ENCODE measurements around the gene RPS6KB2. TPM values are rescaled to one million over a fixed set of nuclear protein-coding genes. Genes with fewer than 3 reads are reported as not detected.

Gene RPS6KB2
- total RNA-seq, 2 donors from 2014 or later: 55.0 to 56.1 TPM

- H3K9me3 Mint-ChIP-seq: peaks cover 1 to 2% of the 10 kb centered on the region in 2 donors
- DNase-seq (peak; percentile 80 to 81), ATAC-seq (replicated peaks in 1 of 2) (peak; percentile 5 to 12)
- peak overlapping the region; percentile 87 to 96 for H3K4me3 Mint-ChIP-seq
- H3K36me3 Mint-ChIP-seq (ENCODE audit: insufficient read depth in 2 of 2): peaks cover 8 to 18% of the 10 kb centered on the region in 2 donors
- peaks cover 73% of the 10 kb centered on the region for H3K4me1 Mint-ChIP-seq (ENCODE audit: low read depth)
- H3K27ac Mint-ChIP-seq: peak overlapping the region; percentile 98
- no peaks in the 10 kb centered on the region for H3K27me3 Mint-ChIP-seq (ENCODE audit: low read depth)
Observed at GRCh38 chr11:67484847-67485311, 56.6 kb downstream of the RPS6KB2 start.

Other genes starting within 250 kb of the RPS6KB2 start
- gene GRK2, start 162.0 kb upstream of the RPS6KB2 start, total RNA-seq: 100 to 1,000 TPM; 379 to 422 TPM
- gene ANKRD13D, start 139.2 kb upstream of the RPS6KB2 start, total RNA-seq: 10 to 100 TPM; 78.5 to 90.9 TPM
- 10 to 100 TPM; 13.3 to 20.3 TPM for gene SSH3, start 125.0 kb upstream of the RPS6KB2 start, total RNA-seq
- gene POLD4, start 74.9 kb upstream of the RPS6KB2 start, total RNA-seq: 10 to 100 TPM; 68.5 to 74.1 TPM
- gene CLCF1, start 54.9 kb upstream of the RPS6KB2 start, total RNA-seq: under 1 TPM; 0.22 to 0.93 TPM
- gene RAD9A, start 36.5 kb upstream of the RPS6KB2 start, total RNA-seq: 10 to 100 TPM; 36.7 to 41.2 TPM
- gene PPP1CA, start 26.6 kb upstream of the RPS6KB2 start, total RNA-seq: 100 to 1,000 TPM; 211 to 244 TPM
- gene TBC1D10C, start 24.4 kb upstream of the RPS6KB2 start, total RNA-seq: 100 to 1,000 TPM in 1 of 2 donors, 10 to 100 TPM in 1; 93.3 to 120 TPM
- 1 to 10 TPM; 3.8 to 5.0 TPM for gene CARNS1, start 12.8 kb upstream of the RPS6KB2 start, total RNA-seq
- gene PTPRCAP, start 9.2 kb downstream of the RPS6KB2 start, total RNA-seq: 100 to 1,000 TPM in 1 of 2 donors, 10 to 100 TPM in 1; 94.5 to 119 TPM
- gene CORO1B, start 15.0 kb downstream of the RPS6KB2 start, total RNA-seq: 10 to 100 TPM; 58.2 to 91.9 TPM
- not detected for gene GPR152, start 24.2 kb downstream of the RPS6KB2 start, total RNA-seq
- 10 to 100 TPM in 1 of 2 donors, 1 to 10 TPM in 1; 8.9 to 10.4 TPM for gene CABP4, start 26.9 kb downstream of the RPS6KB2 start, total RNA-seq
- 10 to 100 TPM; 53.2 to 59.7 TPM for gene TMEM134, start 40.8 kb downstream of the RPS6KB2 start, total RNA-seq
- gene AIP, start 54.5 kb downstream of the RPS6KB2 start, total RNA-seq: 100 to 1,000 TPM; 172 to 184 TPM
- gene PITPNM1, start 76.9 kb downstream of the RPS6KB2 start, total RNA-seq: 100 to 1,000 TPM in 1 of 2 donors, 10 to 100 TPM in 1; 94.3 to 118 TPM
- gene CDK2AP2, start 79.7 kb downstream of the RPS6KB2 start, total RNA-seq: 100 to 1,000 TPM; 103 to 137 TPM
- gene CABP2, start 95.0 kb downstream of the RPS6KB2 start, total RNA-seq: not detected
- gene GSTP1, start 155.3 kb downstream of the RPS6KB2 start, total RNA-seq: 100 to 1,000 TPM; 199 to 215 TPM
- gene NDUFV1, start 178.4 kb downstream of the RPS6KB2 start, total RNA-seq: 100 to 1,000 TPM; 220 to 244 TPM
- 10 to 100 TPM; 19.6 to 24.6 TPM for gene NUDT8, start 201.4 kb downstream of the RPS6KB2 start, total RNA-seq
- not detected for gene TBX10, start 211.3 kb downstream of the RPS6KB2 start, total RNA-seq
- gene ACY3, start 222.2 kb downstream of the RPS6KB2 start, total RNA-seq: under 1 TPM; 0.30 to 0.31 TPM
- not detected for gene ALDH3B2, start 246.1 kb downstream of the RPS6KB2 start, total RNA-seq